Rectal smooth muscle tissue (tissue), 1 donor: Measurements from ENCODE around the gene SLC41A1.
A peak's percentile ranks its signal among the peaks of the same experiment; 100 is the strongest.

Experiments
- H3K27ac ChIP-seq: one replicate; pipeline ENCODE4 v1.7.0; 2013; ENCODE audit warnings: low read depth, low read length, inconsistent platforms
- H3K27me3 ChIP-seq: one replicate; pipeline ENCODE4 v1.7.0; 2013; ENCODE audit warnings: low read length; ENCODE audit not compliant: control insufficient read depth, insufficient read depth
- H3K36me3 ChIP-seq: one replicate; pipeline ENCODE4 v1.7.0; 2013; ENCODE audit warnings: low read length; ENCODE audit not compliant: control insufficient read depth, insufficient read depth
- H3K4me1 ChIP-seq: one replicate; pipeline ENCODE4 v1.7.0; 2013; ENCODE audit warnings: low read length; ENCODE audit not compliant: control insufficient read depth, insufficient read depth
- H3K4me3 ChIP-seq: one replicate; pipeline ENCODE4 v1.7.0; 2013; ENCODE audit warnings: low read length
- H3K9ac ChIP-seq: one replicate; pipeline ENCODE4 v1.7.0; 2013; ENCODE audit warnings: low read length

SLC41A1 gene

GRCh38 chr1:205756552-205756951, 56.4 kb downstream of the SLC41A1 start:
- Histone ChIP-seq H3K36me3 (no peaks in the 10 kb centered on the region), H3K27ac (no peak overlapping the region), H3K4me1 (no peaks in the 10 kb centered on the region), H3K27me3 (no peaks in the 10 kb centered on the region), H3K4me3 (no peak overlapping the region), H3K9ac (no peak overlapping the region)

- no peak overlapping the region for H3K9ac ChIP-seq
- no peak overlapping the region for H3K4me3 ChIP-seq
- H3K27ac ChIP-seq = no peak overlapping the region
- H3K27me3 ChIP-seq = no peaks in the 10 kb centered on the region
- no peaks in the 10 kb centered on the region for H3K4me1 ChIP-seq
- no peaks in the 10 kb centered on the region for H3K36me3 ChIP-seq
Observed at GRCh38 chr1:205754857-205755256, 58.1 kb downstream of the SLC41A1 start.

GRCh38 chr1:205751036-205751651, 61.9 kb downstream of the SLC41A1 start:
- Histone ChIP-seq H3K36me3 (no peaks in the 10 kb centered on the region), H3K9ac (no peak overlapping the region), H3K4me1 (peaks cover 16% of the 10 kb centered on the region), H3K27ac (no peak overlapping the region), H3K4me3 (no peak overlapping the region), H3K27me3 (no peaks in the 10 kb centered on the region)

- H3K4me3 ChIP-seq = peak within 1 kb of the TSS; percentile 85
- H3K9ac ChIP-seq = peak within 1 kb of the TSS; percentile 97
- peaks cover 16% of the 10 kb centered on the region for H3K4me1 ChIP-seq
- H3K36me3 ChIP-seq = no peaks in the 10 kb centered on the region
- no peaks in the 10 kb centered on the region for H3K27me3 ChIP-seq
- peak within 1 kb of the TSS; percentile 97 for H3K27ac ChIP-seq
Observed at GRCh38 chr1:205750138-205751035, 62.6 kb downstream of the SLC41A1 start, which contains the start of gene NUCKS1. NUCKS1 (minus strand) TSS chr1:205750182; CDS start chr1:205749973, 209 bp downstream.

- Histone ChIP-seq H3K9ac (peak overlapping the region; percentile 97), H3K4me1 (peaks cover 16% of the 10 kb centered on the region), H3K27me3 (no peaks in the 10 kb centered on the region), H3K36me3 (no peaks in the 10 kb centered on the region), H3K27ac (peak overlapping the region; percentile 97), H3K4me3 (peak overlapping the region; percentile 85)
Observed at GRCh38 chr1:205749234-205750137, 63.5 kb downstream of the SLC41A1 start.

- H3K36me3 ChIP-seq = no peaks in the 10 kb centered on the region
- H3K4me3 ChIP-seq = peak overlapping the region; percentile 85
- H3K27me3 ChIP-seq = no peaks in the 10 kb centered on the region
- H3K9ac ChIP-seq = peak overlapping the region; percentile 57
- H3K4me1 ChIP-seq = peaks cover 16% of the 10 kb centered on the region
- H3K27ac ChIP-seq = peak overlapping the region; percentile 97
Observed at GRCh38 chr1:205748403-205749233, 64.4 kb downstream of the SLC41A1 start.

- H3K4me1 ChIP-seq = peaks cover 16% of the 10 kb centered on the region
- no peak overlapping the region for H3K27ac ChIP-seq
- H3K36me3 ChIP-seq = no peaks in the 10 kb centered on the region
- no peaks in the 10 kb centered on the region for H3K27me3 ChIP-seq
- no peak overlapping the region for H3K9ac ChIP-seq
- no peak overlapping the region for H3K4me3 ChIP-seq
Observed at GRCh38 chr1:205746757-205747412, 66.1 kb downstream of the SLC41A1 start.

GRCh38 chr1:205744403-205744802, 68.6 kb downstream of the SLC41A1 start:
- H3K4me1 ChIP-seq = peaks cover 16% of the 10 kb centered on the region
- no peaks in the 10 kb centered on the region for H3K36me3 ChIP-seq
- no peak overlapping the region for H3K27ac ChIP-seq
- no peak overlapping the region for H3K9ac ChIP-seq
- no peaks in the 10 kb centered on the region for H3K27me3 ChIP-seq
- no peak overlapping the region for H3K4me3 ChIP-seq

- H3K4me1 ChIP-seq = peaks cover 16% of the 10 kb centered on the region
- H3K36me3 ChIP-seq = no peaks in the 10 kb centered on the region
- no peak overlapping the region for H3K4me3 ChIP-seq
- no peak overlapping the region for H3K27ac ChIP-seq
- H3K9ac ChIP-seq = no peak overlapping the region
- no peaks in the 10 kb centered on the region for H3K27me3 ChIP-seq
Observed at GRCh38 chr1:205743977-205744376, 69.0 kb downstream of the SLC41A1 start.

- peaks cover 1% of the 10 kb centered on the region for H3K4me1 ChIP-seq
- H3K27me3 ChIP-seq = no peaks in the 10 kb centered on the region
- no peak overlapping the region for H3K4me3 ChIP-seq
- H3K27ac ChIP-seq = no peak overlapping the region
- no peak overlapping the region for H3K9ac ChIP-seq
- no peaks in the 10 kb centered on the region for H3K36me3 ChIP-seq
Observed at GRCh38 chr1:205741681-205742080, 71.3 kb downstream of the SLC41A1 start.
